HG03442 (cell line): ENCODE results near the gene EEF1AKMT4.
"Not testable (repeated sequence)": the region's sequence is repeated elsewhere in the genome, so short reads cannot be mapped to it uniquely, and the experiment has no call there.

Experiments used
- ATAC-seq: cut with Tn5 transposase; IDR thresholded peaks from one replicate; pipeline ENCODE4 v1.9.1; 2021; ENCODE audit warnings: mild to moderate bottlenecking, moderate library complexity; ENCODE audit not compliant: unreplicated experiment

EEF1AKMT4 gene

DNA sequence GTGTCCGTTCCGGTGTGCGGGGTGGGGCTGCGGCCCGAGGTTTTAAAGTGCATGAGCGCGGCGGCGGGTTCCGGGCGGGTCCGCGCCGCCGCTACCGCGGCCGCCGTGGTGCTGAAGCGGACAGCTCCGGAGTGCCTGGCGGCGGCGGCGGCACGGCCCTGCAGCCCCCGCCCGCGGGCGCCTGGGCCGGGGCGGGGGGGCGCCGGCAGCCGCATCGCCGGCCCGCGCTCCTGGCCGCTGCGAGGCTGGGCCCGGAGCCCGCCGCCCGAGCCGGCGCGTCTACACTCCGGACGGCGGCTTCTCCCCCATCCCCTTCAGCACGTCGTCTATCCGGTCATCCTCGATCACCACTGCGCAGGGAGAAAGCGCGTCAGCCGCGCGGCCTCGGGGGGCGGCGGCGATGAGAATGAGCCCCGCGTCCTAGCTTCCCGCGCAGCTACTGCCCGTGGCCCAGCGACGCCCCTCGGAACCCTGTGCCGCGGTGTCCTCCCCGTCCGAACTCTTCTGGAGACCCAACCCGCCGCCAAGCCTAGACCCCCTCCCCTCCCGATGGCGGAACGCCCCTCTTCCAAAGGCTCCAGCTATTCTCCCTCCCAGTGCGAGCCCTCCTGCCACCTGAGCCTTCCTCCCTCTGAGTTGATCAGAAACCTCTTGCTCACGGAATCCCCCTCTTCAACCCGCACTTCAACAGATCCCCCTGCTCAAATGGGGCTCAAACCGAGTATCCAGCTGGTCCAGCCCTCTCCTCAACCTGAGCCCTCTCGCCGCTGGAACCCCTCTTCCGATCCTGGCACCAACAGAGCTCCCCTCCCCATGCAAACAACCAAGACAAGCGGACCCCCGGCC is 10.6 kb downstream of the EEF1AKMT4 start:
- no peak for ATAC-seq

DNA sequence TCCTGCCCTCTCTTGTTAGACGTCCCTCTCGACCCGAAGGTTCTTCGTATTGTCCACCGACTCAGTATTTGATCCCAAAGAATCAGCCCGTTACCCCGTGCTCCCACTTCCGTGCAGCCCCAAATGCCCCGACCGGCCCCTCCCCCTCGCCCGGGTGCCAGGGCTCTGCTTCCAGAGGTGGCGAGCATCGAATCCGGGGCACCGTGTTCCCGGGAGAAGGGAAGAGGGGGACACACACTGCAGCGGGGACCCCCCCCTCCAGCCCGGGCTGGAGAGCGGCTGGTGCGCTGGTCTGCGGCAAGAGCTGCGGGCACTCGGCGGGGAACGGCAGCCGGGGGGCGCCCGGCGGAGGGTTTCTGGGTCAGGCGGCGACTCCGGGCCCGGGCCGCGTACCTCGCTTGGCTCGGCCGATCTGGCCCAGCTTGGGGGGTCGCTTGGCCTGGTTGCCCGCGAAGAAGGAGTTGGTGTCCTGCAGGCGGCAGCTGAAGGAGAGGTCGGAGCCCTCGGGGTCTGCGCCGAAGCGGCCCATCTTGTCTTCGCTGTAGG is 11.3 kb downstream of the EEF1AKMT4 start:
- no peak for ATAC-seq

DNA sequence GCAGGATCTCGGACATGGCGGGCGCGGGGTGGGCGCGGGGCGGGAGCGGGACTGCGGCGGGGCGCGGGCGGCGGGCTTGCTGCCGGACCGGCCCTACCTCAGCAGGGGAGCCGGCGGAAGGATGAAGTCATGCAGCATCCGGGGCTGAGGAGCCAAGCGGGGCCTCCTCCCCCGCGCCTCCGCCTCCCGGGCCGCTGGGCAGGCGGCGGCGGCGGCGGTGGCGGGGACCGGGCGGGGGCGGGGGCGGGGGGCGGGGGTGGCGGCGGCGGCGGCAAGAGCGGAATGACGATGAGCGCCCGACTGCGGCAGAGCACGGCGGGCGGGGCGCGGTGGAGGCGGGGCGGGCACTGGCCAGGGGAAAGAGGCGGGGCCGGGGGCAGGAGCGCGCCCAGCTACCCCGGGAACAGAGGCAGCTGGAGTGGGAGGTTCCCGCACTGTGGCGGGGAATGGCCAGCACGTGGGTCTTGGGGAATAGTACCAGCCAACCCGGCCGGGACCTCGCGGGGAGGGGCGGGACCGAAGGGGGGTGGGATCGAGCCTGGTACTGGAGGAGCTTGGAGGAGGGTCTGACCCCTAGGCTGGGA is 11.9 kb downstream of the EEF1AKMT4 start, which contains the start of gene CAMK2N2:
CAMK2N2 (minus strand) TSS at position 284 of the 584 bp plus-strand sequence; CDS start at position 16, 268 bp downstream.
- peak; percentile 44 for ATAC-seq

DNA sequence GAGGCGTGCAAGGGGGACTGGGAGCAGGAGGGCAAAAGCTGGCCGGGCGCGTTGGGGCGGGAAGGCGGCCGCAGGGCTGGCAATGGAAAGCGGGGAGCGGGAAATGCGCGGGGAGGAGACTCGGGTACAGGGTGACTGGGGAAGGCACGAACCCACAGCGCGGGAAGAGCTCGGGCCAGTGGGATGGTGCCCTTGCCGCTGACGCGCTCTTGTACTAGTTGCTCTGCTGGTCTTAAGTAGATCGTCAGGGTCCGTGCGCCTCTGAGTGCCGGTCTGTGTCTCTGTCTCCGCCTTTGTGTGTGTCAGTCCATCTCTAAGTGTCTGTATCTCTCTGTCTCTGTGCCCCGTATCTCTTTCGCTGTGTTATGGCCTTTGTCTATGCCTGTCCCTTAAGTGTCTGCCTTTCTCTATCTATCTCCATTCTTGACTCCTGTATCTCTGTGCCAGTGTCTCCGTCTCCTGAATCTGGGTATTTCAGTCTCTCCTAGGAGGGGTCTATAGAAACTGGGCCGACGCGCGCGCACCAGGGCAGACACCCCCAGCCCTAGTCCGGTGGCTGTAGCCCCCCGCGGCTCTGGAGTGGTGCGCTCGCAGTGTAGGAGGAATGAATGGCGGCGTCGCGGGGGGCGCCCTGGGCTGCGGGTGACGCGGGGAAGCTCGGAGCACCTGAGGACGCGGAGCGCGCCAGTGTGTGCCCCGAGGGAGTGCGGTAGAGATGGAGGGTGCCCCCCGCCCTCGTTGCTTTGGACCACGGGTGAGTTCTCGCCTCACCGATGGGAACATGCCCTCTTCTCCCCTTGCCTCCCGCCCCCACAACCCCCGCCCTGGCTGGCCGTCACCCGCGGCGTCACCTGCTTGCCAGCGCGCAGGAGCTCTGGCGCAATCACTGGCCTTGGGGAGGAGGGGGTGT is 12.6 kb downstream of the EEF1AKMT4 start:
- ATAC-seq: no peak

DNA sequence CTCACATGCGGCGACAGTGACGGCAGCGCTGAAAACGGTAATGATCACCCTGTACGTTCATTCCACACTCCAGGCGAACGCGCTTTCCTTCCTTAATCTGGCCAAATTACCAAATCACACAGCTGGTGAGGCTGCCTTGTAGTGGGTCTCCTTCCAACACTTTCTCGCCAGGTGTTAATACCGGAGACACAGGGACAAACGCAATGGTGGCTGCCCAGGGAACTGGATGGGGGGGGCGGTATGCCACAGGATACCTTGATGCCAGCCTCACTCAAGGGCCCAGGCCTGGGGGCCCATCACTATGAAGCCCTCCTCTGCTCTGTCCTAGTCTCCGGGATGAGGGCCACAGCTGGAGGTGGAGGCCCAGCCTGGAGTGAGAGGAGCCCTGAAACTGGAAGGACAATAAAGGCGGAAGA is 13.3 kb downstream of the EEF1AKMT4 start:
- ATAC-seq: no peak

- not testable (repeated sequence) for ATAC-seq
These were observed 17.8 kb downstream of the EEF1AKMT4 start for GRCh38 chr3:184267249-184267648.

DNA sequence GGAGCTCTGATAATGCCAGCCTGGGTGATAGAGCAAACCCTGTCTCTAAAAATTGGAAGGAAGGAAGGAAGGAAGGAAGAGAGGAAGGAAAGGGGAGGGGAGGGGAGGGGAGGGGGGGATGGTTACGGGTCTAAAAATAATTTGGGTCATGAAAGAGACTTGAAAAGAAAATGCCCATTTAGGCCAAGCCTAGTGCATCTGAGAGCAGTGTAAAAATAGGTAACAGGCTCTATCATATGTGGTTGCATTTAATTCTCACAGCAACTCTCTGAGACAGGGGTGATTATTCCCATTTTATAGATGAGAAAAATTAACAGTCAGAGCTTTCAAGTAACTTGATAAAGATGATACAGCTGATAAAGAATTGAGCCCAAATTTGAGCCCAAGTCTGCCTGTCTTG is 22.8 kb downstream of the EEF1AKMT4 start:
- no peak for ATAC-seq

GRCh38 chr3:184275381-184275701 is 25.9 kb downstream of the EEF1AKMT4 start:
- ATAC-seq: no peak

DNA sequence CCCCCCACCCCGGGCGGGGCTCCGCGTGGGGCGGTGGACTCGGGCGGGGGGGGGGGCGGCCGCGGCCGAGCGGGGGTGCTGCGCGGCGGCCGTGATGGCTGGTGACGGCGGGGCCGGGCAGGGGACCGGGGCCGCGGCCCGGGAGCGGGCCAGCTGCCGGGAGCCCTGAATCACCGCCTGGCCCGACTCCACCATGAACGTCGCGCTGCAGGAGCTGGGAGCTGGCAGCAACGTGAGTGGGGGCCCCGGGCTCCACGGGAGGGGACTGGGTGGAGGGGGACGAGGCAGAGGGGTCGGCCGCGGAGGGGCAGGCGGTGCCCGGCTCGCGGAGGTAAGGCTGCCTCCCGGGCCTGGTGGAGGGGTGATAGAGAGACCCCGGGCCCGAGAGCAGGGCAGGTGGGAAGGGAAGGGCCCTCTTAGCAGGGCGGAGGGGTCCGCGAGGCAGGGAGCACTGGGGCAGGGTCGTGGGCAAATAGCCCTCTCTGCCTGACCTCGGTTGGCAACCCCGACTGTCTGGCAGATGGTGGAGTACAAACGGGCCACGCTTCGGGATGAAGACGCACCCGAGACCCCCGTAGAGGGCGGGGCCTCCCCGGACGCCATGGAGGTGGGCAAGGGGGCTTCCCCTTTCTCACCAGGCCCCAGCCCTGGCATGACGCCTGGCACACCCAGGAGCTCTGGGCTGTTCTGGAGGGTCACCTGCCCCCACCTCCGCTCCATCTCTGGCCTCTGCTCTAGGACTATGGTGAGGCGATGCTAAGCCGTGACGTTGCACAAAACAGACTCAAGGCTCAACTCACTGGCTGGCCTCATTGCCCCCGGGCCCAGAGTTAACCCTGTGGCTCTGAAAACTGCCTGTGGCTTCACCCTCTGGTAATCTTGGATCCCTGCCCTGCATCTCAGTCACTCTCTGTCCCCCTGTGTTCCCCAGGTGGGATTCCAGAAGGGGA is 26.8 kb downstream of the EEF1AKMT4 start, which contains the start of gene ECE2:
ECE2 (plus strand) TSS at position 62 of the 950 bp plus-strand sequence; CDS start at position 194, 132 bp downstream.
- ATAC-seq: no peak

DNA sequence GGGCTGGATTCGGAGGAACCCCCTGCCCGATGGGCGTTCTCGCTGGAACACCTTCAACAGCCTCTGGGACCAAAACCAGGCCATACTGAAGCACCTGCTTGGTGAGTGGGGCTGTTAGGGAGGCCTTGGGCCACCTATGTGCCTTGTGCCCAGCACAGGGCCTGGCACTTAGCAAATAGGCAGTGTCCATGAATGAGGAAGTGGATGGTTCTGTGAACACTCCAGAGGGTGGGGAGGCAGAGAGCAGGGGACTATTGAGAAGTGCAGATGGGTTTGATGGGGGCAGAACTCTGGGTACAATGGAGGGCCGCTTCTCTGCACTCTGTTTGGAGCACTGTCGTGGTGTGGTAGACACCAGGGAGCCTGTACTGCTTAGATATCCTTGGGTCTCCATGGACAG is 27.9 kb downstream of the EEF1AKMT4 start:
- ATAC-seq: no peak

DNA sequence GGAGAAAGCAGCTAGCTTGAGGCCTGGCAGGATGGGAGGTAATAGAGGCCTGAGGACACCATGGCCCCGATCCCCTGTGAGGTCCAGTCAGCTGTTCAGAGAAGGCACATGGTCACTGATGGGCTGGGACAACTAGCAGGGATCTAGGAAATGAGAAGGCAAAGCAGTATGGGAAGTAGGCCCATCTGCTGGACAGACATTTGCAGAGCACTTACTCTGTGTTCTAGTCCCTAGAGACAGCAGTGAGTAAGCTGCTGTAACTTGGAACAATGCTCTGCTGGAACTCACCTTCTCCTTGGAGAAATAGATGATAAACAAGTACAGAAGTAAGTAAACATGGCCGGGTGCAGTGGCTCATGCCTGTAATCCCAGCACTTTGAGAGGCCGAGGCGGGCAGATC is 33.5 kb downstream of the EEF1AKMT4 start:
- ATAC-seq: no peak

DNA sequence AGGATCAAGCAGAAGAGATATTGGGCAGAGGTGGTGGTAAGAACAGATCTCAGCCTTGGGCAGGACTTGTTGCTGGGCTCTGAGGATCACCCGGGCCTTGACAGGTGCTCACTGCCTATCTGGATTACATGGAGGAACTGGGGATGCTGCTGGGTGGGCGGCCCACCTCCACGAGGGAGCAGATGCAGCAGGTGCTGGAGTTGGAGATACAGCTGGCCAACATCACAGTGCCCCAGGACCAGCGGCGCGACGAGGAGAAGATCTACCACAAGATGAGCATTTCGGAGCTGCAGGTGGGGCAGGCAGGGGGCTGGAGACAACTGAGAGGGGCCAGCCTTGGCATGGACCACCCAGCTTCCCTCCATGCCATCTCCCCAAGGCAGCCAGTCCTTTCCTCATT is 34.2 kb downstream of the EEF1AKMT4 start:
- no peak for ATAC-seq

- no peak for ATAC-seq
These were observed 35.2 kb downstream of the EEF1AKMT4 start for GRCh38 chr3:184284696-184285095.

DNA sequence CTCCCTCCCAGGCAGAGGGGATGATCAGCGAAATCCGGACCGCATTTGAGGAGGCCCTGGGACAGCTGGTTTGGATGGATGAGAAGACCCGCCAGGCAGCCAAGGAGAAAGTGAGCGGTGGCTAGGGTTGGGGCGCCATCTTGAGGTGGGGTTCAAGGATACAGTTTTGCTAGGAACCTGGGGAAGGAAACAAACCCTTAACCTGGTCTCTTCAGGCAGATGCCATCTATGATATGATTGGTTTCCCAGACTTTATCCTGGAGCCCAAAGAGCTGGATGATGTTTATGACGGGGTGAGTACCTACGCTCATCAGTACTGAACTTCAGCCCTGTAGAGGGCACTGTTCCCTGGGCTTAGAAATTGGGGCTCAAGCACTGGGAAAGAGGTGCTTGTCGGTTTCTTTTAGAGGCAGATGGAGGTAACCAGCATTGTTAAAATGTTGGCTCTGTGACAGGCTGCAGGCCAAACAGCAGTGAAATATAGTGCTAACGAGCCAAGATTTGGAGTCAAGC is 40.0 kb downstream of the EEF1AKMT4 start:
- ATAC-seq: no peak

DNA sequence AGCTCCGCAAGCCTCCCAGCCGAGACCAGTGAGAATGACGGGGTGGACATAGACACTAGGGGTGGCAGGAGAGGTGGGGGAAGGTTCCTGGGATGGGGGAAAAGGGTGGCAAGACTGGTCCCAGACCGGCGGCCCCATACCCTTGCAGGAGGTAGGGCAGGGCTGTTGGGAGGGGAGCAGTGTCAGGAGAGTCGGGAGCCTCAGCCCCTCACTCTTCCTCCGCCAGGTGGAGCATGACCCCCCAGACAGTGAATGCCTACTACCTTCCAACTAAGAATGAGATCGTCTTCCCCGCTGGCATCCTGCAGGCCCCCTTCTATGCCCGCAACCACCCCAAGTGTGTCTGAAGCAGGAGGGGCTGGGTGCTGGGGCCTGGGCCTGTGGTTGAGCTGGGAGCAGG is 40.9 kb downstream of the EEF1AKMT4 start:
- no peak for ATAC-seq

DNA sequence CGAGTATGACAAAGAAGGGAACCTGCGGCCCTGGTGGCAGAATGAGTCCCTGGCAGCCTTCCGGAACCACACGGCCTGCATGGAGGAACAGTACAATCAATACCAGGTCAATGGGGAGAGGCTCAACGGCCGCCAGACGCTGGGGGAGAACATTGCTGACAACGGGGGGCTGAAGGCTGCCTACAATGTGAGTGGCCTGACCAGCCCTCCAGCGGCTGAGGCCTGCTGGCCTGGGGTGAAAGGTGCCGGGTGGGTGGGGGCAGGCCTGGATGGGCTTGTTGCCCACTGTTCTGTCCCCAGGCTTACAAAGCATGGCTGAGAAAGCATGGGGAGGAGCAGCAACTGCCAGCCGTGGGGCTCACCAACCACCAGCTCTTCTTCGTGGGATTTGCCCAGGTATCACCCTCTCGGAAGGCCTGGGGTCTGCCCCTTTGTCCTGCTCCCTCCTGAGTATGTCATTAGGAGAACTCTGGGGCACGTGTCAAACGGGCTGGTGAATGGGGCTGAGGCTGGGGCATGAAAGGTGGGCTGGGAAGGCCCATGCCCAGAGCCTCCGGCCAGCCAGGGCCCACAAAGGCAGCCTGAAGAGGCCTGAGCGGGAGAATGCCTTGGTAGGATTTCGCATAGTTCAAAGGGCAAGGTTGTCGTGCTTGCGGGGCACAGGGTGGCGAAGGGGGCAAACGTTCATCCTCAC is 41.7 kb downstream of the EEF1AKMT4 start:
- no peak for ATAC-seq

DNA sequence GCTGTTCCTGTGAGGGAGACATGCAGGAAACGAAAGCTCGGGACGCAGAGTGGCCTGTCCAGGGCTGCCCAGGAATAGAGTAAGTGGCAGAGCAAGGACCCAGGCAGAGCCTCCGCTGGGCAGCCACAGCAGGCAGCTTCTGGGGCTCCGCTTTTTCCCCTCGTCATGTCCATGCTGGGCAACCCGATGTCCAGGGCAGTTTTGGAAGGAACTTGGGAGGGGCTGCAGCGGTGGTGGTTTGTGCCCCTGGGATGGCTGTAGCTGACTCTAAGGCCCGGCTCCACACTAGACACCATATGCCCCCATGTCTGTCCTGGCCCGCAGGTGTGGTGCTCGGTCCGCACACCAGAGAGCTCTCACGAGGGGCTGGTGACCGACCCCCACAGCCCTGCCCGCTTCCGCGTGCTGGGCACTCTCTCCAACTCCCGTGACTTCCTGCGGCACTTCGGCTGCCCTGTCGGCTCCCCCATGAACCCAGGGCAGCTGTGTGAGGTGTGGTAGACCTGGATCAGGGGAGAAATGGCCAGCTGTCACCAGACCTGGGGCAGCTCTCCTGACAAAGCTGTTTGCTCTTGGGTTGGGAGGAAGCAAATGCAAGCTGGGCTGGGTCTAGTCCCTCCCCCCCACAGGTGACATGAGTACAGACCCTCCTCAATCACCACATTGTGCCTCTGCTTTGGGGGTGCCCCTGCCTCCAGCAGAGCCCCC is 42.4 kb downstream of the EEF1AKMT4 start:
- no peak for ATAC-seq

GRCh38 chr3:184295771-184296170 is 46.3 kb downstream of the EEF1AKMT4 start:
- no peak for ATAC-seq
